Left lung (tissue), 10 donors: ENCODE results near the gene CLNK. TPM values are rescaled to one million over a fixed set of nuclear protein-coding genes. Genes with fewer than 3 reads are reported as not detected.

Experiments used
- ATAC-seq: fragments of 200-7000 bp; cut with Tn5 transposase; one replicate; pipeline ENCODE4 v1.9.1; 2020; ENCODE audit warnings: moderate library complexity
- DNase-seq, 4 donors: peaks; one replicate each; pipeline ENCODE4 v3.0.0-alpha.2; 2013 to 2020
- H3K27ac ChIP-seq, 2 donors: fragments of 200-600 bp; sonication (generic) in 1 of 2; one replicate each; pipeline versions ENCODE4 v1.5.0 to v1.8.0; 2020 to 2021
- H3K27me3 ChIP-seq, 2 donors: fragments of 200-600 bp; sonication (generic) in 1 of 2; one replicate each; pipeline versions ENCODE4 v1.5.0 to v1.8.0; 2020 to 2021
- H3K36me3 ChIP-seq, 2 donors: fragments of 200-600 bp; sonication (generic) in 1 of 2; one replicate each; pipeline versions ENCODE4 v1.5.0 to v1.8.0; 2020 to 2021
- H3K4me1 ChIP-seq, 2 donors: fragments of 200-600 bp; one replicate each; pipeline ENCODE4 v1.8.0; 2021
- H3K4me3 ChIP-seq, 2 donors: fragments of 200-600 bp; sonication (generic) in 1 of 2; one replicate each; pipeline versions ENCODE4 v1.5.0 to v1.8.0; 2020 to 2021; ENCODE audit warnings: mild to moderate bottlenecking in 1 of 2
- H3K9me3 ChIP-seq, 2 donors: fragments of 200-600 bp; sonication (generic) in 1 of 2; one replicate each; pipeline versions ENCODE4 v1.5.0 to v1.8.0; 2020 to 2021
- intact Hi-C, 2 donors: fragments of 100-400 bp; cut with DNase I; formaldehyde crosslinking; loops; one replicate each; pipeline versions ENCODE4 v1.11.2 to v1.14.2; 2022
- polyA plus RNA-seq, 6 donors: library from polyadenylated mRNA; unstranded; fragments of 120-200 nt; gene quantifications; one replicate each; pipeline ENCODE4 v1.2.1, GENCODE V29; 2013; ENCODE audit not compliant: insufficient read length in 6 of 6
- total RNA-seq, 2 donors: library from RNA; stranded (reverse); fragmentation: NEBNext Ultra II Directional; extraction: Animal tissue kit (Norgen Biotek cat#: 25700); gene quantifications; one replicate each; pipeline ENCODE4 v1.2.1, GENCODE V29; 2021
- TF ChIP-seq, protein P1 (sequence below), 2 donors: fragments of 200-600 bp; sonication (generic) in 1 of 2; IDR thresholded peaks; one replicate each; pipeline versions ENCODE4 v1.5.0 to v1.8.0; 2021; ENCODE audit warnings: antibody characterized with exemption in 2 of 2
- donor health status: DM: no; HTN: yes; CAD: no.
- donor health status: DM: no; HTN: no; CAD: no.

CLNK gene
- total and polyA plus RNA-seq, 8 donors, result 0.13 to 0.61 (median 0.31) TPM

DNA sequence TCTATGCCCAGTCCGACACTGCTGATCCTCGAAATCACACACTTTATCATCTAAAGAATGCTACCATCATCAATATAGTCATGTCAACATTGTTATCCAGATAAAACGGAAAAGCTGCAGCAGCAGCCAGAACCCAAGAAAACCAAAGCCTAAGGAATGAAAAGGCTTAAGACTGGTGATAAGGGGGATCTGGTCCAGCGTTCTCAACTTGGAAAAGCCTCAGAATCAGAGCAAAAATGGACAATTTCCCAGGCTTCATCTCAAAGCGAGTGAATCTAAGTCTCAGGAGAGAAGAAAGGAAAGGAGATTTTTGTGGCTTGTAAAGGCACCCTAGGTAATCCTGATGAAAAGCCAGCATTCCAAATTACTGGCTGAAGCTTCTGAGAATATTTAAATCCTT, 235.6 kb downstream of the CLNK start:
- no peaks in the 10 kb centered on the region for H3K4me1 ChIP-seq
- TF ChIP-seq, protein P1, sequence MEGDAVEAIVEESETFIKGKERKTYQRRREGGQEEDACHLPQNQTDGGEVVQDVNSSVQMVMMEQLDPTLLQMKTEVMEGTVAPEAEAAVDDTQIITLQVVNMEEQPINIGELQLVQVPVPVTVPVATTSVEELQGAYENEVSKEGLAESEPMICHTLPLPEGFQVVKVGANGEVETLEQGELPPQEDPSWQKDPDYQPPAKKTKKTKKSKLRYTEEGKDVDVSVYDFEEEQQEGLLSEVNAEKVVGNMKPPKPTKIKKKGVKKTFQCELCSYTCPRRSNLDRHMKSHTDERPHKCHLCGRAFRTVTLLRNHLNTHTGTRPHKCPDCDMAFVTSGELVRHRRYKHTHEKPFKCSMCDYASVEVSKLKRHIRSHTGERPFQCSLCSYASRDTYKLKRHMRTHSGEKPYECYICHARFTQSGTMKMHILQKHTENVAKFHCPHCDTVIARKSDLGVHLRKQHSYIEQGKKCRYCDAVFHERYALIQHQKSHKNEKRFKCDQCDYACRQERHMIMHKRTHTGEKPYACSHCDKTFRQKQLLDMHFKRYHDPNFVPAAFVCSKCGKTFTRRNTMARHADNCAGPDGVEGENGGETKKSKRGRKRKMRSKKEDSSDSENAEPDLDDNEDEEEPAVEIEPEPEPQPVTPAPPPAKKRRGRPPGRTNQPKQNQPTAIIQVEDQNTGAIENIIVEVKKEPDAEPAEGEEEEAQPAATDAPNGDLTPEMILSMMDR (IDR thresholded peaks at IDR 0.05), result no peak
- H3K27ac ChIP-seq, result no peak overlapping the region
- H3K9me3 ChIP-seq, result peaks cover 0 to 56% of the 10 kb centered on the region in 2 donors
- no peak for ATAC-seq
- H3K36me3 ChIP-seq, result peaks cover 0 to 88% of the 10 kb centered on the region in 2 donors
- no peak for DNase-seq
- no peak overlapping the region for H3K4me3 ChIP-seq
- H3K27me3 ChIP-seq, result no peaks in the 10 kb centered on the region
- intact Hi-C loops, result no loop called here

DNA sequence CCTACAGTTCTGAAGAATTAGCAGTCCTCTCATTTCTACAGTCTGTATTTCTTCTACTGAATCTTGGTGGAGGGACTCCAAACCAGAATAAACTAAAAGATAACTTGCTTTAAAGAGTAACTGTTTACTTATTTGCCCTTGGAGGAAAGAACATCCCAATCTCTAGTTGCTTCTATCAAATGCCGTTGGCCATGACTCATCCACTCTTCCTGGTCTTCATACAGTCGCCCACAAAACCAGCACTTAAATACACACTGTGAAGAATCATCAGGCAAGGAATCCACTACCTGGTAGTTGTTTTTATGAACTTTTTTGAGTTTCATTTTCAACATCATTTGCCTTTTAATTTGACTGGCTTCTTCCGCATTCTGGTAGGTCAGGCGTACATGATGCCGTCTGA, 241.6 kb downstream of the CLNK start:
- intact Hi-C loops, result no loop called here
- H3K9me3 ChIP-seq, result peaks cover 4 to 61% of the 10 kb centered on the region in 2 donors
- no peak overlapping the region for H3K27ac ChIP-seq
- no peak overlapping the region for H3K4me3 ChIP-seq
- no peak for ATAC-seq
- H3K4me1 ChIP-seq, result no peaks in the 10 kb centered on the region
- DNase-seq, result no peak
- TF ChIP-seq, protein P1 (IDR thresholded peaks at IDR 0.05), result no peak
- no peaks in the 10 kb centered on the region for H3K27me3 ChIP-seq
- H3K36me3 ChIP-seq, result peaks cover 0 to 36% of the 10 kb centered on the region in 2 donors

DNA sequence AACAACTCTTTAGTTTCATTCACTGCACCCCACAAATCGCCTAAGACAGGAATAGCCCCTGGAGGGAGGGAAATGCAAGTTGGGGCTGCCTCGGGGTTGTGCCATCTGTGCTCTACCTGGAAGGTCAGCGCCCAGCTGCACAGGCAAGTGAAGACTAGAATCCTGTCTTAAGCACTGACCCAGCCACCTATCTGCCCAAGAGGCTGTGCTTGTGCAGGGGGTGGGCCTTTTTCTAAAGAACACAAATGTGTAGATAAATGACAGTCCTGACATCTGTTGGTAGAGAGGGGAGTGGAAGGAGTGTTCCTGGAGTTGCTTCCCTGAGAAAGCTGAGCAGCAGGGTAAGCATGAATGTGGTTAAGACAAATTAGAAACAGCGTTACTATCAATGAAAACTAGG, 243.1 kb downstream of the CLNK start:
- TF ChIP-seq, protein P1 (IDR thresholded peaks at IDR 0.05), result no peak
- Histone ChIP-seq H3K27ac (no peak overlapping the region), H3K27me3 (no peaks in the 10 kb centered on the region), H3K4me3 (no peak overlapping the region), H3K4me1 (no peaks in the 10 kb centered on the region), H3K36me3 (peaks cover 0 to 27% of the 10 kb centered on the region in 2 donors), H3K9me3 (peaks cover 4 to 47% of the 10 kb centered on the region in 2 donors)
- DNase-seq (no peak), ATAC-seq (no peak)
- intact Hi-C loops, result no loop called here

DNA sequence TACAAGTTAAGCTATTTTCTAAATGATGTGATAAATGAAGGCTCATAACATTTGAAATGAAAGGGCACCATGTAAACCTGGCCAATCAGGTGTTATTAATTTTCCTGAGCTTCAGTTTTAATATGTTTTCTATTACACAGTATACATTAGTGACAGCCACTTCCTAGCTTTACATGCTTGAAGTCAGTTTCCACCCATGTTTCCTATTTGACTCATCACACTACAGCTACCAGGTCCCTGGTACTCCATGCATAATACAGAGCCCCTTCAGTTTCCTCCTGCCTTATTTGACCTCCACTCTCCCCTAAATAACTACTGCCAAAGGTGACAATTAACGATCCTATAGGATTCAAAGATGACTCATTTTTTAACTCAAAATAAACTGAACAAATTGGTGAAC, 245.6 kb downstream of the CLNK start:
- H3K27me3 ChIP-seq, result no peaks in the 10 kb centered on the region
- peaks cover 0 to 3% of the 10 kb centered on the region in 2 donors for H3K36me3 ChIP-seq
- intact Hi-C loops, result no loop called here
- no peak overlapping the region for H3K4me3 ChIP-seq
- no peak for ATAC-seq
- no peak overlapping the region for H3K27ac ChIP-seq
- peaks cover 4 to 22% of the 10 kb centered on the region in 2 donors for H3K9me3 ChIP-seq
- no peak for DNase-seq
- TF ChIP-seq, protein P1 (IDR thresholded peaks at IDR 0.05), result no peak
- H3K4me1 ChIP-seq, result no peaks in the 10 kb centered on the region

DNA sequence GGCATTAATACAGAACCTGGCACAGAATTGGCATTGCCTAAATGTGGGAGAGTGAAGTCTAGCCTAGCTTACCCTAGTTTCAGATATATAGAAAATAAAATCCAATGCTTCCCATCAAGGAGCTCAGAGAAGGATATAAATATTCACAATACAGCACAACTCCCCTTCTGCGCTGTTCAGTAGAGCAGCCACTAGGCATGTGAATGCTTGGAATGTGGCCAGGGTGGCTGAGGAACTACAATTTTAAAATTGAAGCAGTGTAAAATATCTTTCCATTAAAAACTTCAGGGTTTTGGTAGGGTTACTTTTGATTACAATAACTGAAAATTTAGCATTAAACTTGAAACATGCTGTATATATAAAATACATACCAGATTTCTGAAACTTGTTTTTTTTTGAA, 246.8 kb downstream of the CLNK start:
- H3K9me3 ChIP-seq, result peaks cover 4 to 10% of the 10 kb centered on the region in 2 donors
- H3K27me3 ChIP-seq, result no peaks in the 10 kb centered on the region
- no peaks in the 10 kb centered on the region for H3K36me3 ChIP-seq
- TF ChIP-seq, protein P1 (IDR thresholded peaks at IDR 0.05), result no peak
- no peak overlapping the region for H3K27ac ChIP-seq
- DNase-seq (peak in 1 of 4 donors; percentile 7), ATAC-seq (no peak)
- H3K4me3 ChIP-seq, result no peak overlapping the region
- no peaks in the 10 kb centered on the region for H3K4me1 ChIP-seq
- intact Hi-C loops, result no loop called here

Other genes with a start within 250 kb of the CLNK start
- gene ZNF518B, start 227.3 kb downstream of the CLNK start, total RNA-seq, result 10 to 100 TPM; 17.3 to 19.2 TPM
- gene ZNF518B, start 227.3 kb downstream of the CLNK start, polyA plus RNA-seq, result 10 to 100 TPM; 23.7 to 28.2 (median 26.6) TPM